Neuronal stem cell (in vitro differentiated cells): Measurements from ENCODE around the gene HIP1R.
A peak's percentile ranks its signal among the peaks of the same experiment; 100 is the strongest.

Experiments
- DNase-seq: peaks from one replicate; pipeline ENCODE4 v3.0.0-alpha.2; 2013; ENCODE audit warnings: low spot score
- H2AFZ ChIP-seq: one replicate; pipeline ENCODE4 v1.6.1; 2013; ENCODE audit warnings: mild to moderate bottlenecking, low read length, inconsistent platforms
- H2AK5ac ChIP-seq: 2 replicates; pipeline ENCODE4 v1.6.1; 2013; ENCODE audit warnings: low read depth, mild to moderate bottlenecking, inconsistent platforms, low read length, moderate library complexity, mixed read lengths
- H2BK120ac ChIP-seq: 2 replicates; pipeline ENCODE4 v1.6.1; 2013; ENCODE audit warnings: low read depth, mild to moderate bottlenecking, inconsistent platforms, low read length, moderate library complexity, mixed read lengths
- H2BK12ac ChIP-seq: one replicate; pipeline ENCODE4 v1.6.1; 2013; ENCODE audit warnings: low read length, inconsistent platforms
- H2BK15ac ChIP-seq: 2 replicates; pipeline ENCODE4 v1.6.1; 2013; ENCODE audit warnings: mild to moderate bottlenecking, low read length, inconsistent platforms, mixed read lengths
- H2BK5ac ChIP-seq: one replicate; pipeline ENCODE4 v1.6.1; 2013; ENCODE audit warnings: inconsistent platforms, mild to moderate bottlenecking, low read length, moderate library complexity
- H3K14ac ChIP-seq: one replicate; pipeline ENCODE4 v1.6.1; 2013; ENCODE audit warnings: low read length, inconsistent platforms
- H3K18ac ChIP-seq: 2 replicates; pipeline ENCODE4 v1.6.1; 2013; ENCODE audit warnings: low read length, inconsistent platforms
- H3K23ac ChIP-seq: 2 replicates; pipeline ENCODE4 v1.6.1; 2013; ENCODE audit warnings: low read depth, mild to moderate bottlenecking, mixed read lengths, low read length, inconsistent platforms; ENCODE audit not compliant: poor library complexity
- H3K27ac ChIP-seq: replicated peaks from 3 replicates; pipeline ENCODE4 v1.5.1; 2013; ENCODE audit warnings: low read length, inconsistent platforms
- H3K27me3 ChIP-seq, 3 experiments: 2 replicates each; pipeline ENCODE4 v1.6.1; 2013; ENCODE audit warnings: low read length in 3 of 3, mild to moderate bottlenecking in 2 of 3, inconsistent platforms in 1 of 3, low read depth in 1 of 3, mixed read lengths in 1 of 3, moderate library complexity in 1 of 3; ENCODE audit not compliant: control insufficient read depth in 3 of 3, insufficient read depth in 3 of 3
- H3K36me3 ChIP-seq, 2 donors: replicated peaks in 1 of 2; 2 replicates each; pipeline ENCODE4 v1.6.1; 2013; ENCODE audit warnings: low read length in 2 of 2; ENCODE audit not compliant: control insufficient read depth in 2 of 2, insufficient read depth in 2 of 2
- H3K4ac ChIP-seq: 2 replicates; pipeline ENCODE4 v1.6.1; 2013; ENCODE audit warnings: inconsistent platforms, mild to moderate bottlenecking, low read length, moderate library complexity
- H3K4me1 ChIP-seq, 2 donors: 1 replicate in 1 of 2; 2 replicates in 1 of 2; pipeline ENCODE4 v1.6.1; 2013; ENCODE audit warnings: low read length in 2 of 2, low read depth in 1 of 2; ENCODE audit not compliant: control insufficient read depth in 2 of 2, insufficient read depth in 1 of 2
- H3K4me2 ChIP-seq: one replicate; pipeline ENCODE4 v1.6.1; 2013; ENCODE audit warnings: mild to moderate bottlenecking, low read length, inconsistent platforms; ENCODE audit not compliant: insufficient read depth, poor library complexity, severe bottlenecking
- H3K4me3 ChIP-seq, 2 donors: 2 replicates each; pipeline ENCODE4 v1.5.1; 2013; ENCODE audit warnings: low read length in 2 of 2, mild to moderate bottlenecking in 2 of 2, inconsistent platforms in 1 of 2, moderate library complexity in 1 of 2
- H3K79me1 ChIP-seq: one replicate; pipeline ENCODE4 v1.6.1; 2013; ENCODE audit warnings: low read depth, mild to moderate bottlenecking, inconsistent platforms, low read length, moderate library complexity
- H3K9ac ChIP-seq: one replicate; pipeline ENCODE4 v1.6.1; 2013; ENCODE audit warnings: mild to moderate bottlenecking, low read depth, low read length, inconsistent platforms; ENCODE audit not compliant: poor library complexity
- H3K9me3 ChIP-seq, 2 donors: replicated peaks in 1 of 2; 2 replicates each; pipeline versions ENCODE3 to v1.6.1; 2013; ENCODE audit warnings: low read length in 2 of 2, mild to moderate bottlenecking in 2 of 2, inconsistent platforms in 1 of 2, low read depth in 1 of 2, mixed read lengths in 1 of 2, moderate library complexity in 1 of 2; ENCODE audit not compliant: control insufficient read depth in 2 of 2, insufficient read depth in 1 of 2
- H4K8ac ChIP-seq: one replicate; pipeline ENCODE4 v1.6.1; 2013; ENCODE audit warnings: low read depth, mild to moderate bottlenecking, inconsistent platforms, low read length, moderate library complexity
- H4K91ac ChIP-seq: one replicate; pipeline ENCODE4 v1.6.1; 2013; ENCODE audit warnings: low read length, low read depth, mild to moderate bottlenecking, inconsistent platforms; ENCODE audit not compliant: poor library complexity
- WGBS, 2 donors: extraction: QIAGEN DNeasy Blood & Tissue Kit; methylation state at CpG; one replicate each; pipeline ENCODE4 v1.1.7; 2013; ENCODE audit warnings: missing lambda C conversion rate in 2 of 2, mixed read lengths in 1 of 2; ENCODE audit not compliant: insufficient read length in 2 of 2, insufficient replicate concordance in 1 of 2; ENCODE audit errors: extremely low coverage in 2 of 2; 5-methylcytosine and 5-hydroxymethylcytosine counted together

Gene HIP1R

DNA sequence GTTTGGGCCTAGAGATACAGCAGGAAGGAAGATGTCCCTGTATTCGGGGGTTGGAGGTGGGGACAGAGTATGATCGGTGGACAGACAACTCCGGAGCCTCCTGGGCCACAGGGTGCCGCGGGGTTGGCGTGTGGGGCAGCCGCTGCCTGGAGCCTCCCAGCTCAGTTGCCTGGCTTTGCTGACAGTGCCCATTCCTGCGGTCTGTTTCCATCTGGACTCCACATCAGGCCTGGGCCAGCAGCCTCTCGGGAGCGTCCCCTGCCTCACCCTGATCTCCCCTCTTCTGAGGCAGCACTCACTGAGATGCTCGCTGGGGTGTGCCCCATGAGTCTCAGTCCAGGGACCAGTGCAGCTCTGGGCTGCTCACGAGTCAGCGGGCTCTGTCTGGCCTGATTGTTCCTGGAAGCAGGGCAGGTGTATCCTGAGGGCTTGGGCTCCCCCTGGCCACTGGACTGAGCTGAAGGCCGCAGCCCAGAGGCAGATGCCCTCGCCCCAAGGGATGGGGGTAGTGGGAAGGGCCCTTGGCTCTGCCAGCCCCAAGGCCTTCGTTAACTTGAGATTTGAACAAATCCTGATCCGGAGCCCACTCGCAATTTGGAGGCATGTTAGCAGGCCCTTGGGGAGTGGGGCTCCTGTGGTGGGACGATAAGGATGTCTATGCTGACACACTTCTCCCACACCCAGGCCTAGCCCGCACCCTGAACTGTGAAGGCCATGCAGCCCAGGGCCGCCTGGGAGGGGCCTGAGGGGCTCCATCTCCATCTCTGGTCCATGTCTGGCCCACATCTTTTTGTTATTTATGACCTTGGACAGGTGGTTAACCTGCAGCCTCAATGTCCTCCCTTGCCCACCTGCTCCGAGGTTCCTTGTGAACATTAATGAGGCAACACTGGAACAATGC is 7.5 kb downstream of the HIP1R start:
- Histone ChIP-seq H4K8ac (no peak overlapping the region), H3K4ac (no peak overlapping the region), H3K27me3 (peaks cover 0 to 3% (median 0%) of the 10 kb centered on the region in 3 experiments), H2AFZ (no peak overlapping the region), H4K91ac (no peak overlapping the region), H3K4me1 (peaks cover 9 to 18% of the 10 kb centered on the region in 2 donors), H2AK5ac (peak overlapping the region; percentile 17), H2BK5ac (no peak overlapping the region), H2BK120ac (no peak overlapping the region), H3K9me3 (peaks cover 3 to 5% of the 10 kb centered on the region in 2 donors), H3K9ac (no peak overlapping the region), H3K27ac (no peak overlapping the region), H3K4me3 (no peak overlapping the region), H3K4me2 (no peak overlapping the region), H3K14ac (peak overlapping the region; percentile 41), H3K18ac (peak overlapping the region; percentile 58), H2BK12ac (no peak overlapping the region), H3K23ac (peak overlapping the region; percentile 44), H3K79me1 (peaks cover 14% of the 10 kb centered on the region), H2BK15ac (peak overlapping the region; percentile 4), H3K36me3 (peaks cover 0 to 3% of the 10 kb centered on the region in 2 donors)
- DNase-seq = no peak
- no CpG with 5 or more reads among the region's 22 CpGs for WGBS, 2 donors

DNA sequence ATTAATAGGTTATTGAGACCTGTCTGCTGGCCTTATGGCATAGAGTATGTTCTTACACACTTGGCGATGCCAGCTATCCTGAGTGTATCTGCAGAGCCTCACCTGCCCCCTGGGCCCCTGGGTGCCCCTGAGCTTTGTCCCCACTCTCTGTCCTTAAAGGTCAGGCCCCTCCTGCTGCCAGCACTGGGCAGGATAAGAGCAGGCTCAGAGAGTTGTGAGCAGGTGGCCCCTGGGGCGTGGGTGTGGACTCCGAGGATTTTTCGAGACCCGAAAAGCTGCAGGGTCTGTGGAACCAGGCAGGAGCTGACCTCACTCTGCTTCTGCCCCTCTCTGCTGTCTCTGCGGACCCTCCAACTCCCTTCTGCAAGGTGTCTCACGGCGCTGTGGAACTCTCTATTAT is 8.2 kb downstream of the HIP1R start:
- Histone ChIP-seq H3K4me2 (no peak overlapping the region), H3K9ac (no peak overlapping the region), H3K79me1 (peaks cover 14% of the 10 kb centered on the region), H3K4me3 (no peak overlapping the region), H3K9me3 (peaks cover 3 to 4% of the 10 kb centered on the region in 2 donors), H2BK5ac (no peak overlapping the region), H3K23ac (no peak overlapping the region), H3K18ac (no peak overlapping the region), H3K4me1 (peaks cover 9 to 14% of the 10 kb centered on the region in 2 donors), H2BK15ac (no peak overlapping the region), H2BK12ac (no peak overlapping the region), H4K8ac (no peak overlapping the region), H3K4ac (no peak overlapping the region), H3K27me3 (no peaks in the 10 kb centered on the region), H3K14ac (no peak overlapping the region), H3K27ac (no peak overlapping the region), H4K91ac (no peak overlapping the region), H2AFZ (no peak overlapping the region), H2AK5ac (no peak overlapping the region), H2BK120ac (no peak overlapping the region), H3K36me3 (peaks cover 0 to 3% of the 10 kb centered on the region in 2 donors)
- no CpG with 5 or more reads among the region's 8 CpGs for WGBS, 2 donors
- DNase-seq = no peak

DNA sequence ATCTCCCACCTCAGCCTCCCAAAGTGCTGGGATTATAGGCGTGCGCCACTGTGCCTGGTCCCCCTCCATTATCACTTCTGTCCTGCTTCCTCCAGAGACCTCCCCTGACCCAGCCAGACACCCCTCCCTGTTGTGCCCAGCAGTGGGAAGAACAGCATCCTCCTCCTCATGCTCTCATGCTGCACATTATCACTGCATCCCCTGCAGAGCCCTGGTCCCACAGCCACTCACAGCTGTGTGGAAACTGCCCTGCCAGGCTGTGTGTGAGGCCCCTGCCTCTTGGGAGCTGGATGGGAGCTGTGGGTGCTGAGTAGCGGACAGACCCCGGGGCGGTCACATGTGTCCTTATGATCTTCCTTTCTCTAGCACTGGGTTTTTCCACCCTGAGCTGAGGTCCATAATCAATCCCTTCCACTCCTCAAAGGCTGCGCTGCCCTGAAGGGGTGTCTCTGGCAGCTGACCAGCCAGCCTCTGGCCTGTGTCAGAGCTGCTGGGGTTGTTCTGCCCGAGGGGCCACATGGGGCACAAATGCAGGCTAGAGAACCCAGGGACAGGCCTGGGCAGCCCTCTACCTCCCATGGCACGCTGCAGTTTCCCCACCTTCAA is 9.2 kb downstream of the HIP1R start:
- Histone ChIP-seq H4K8ac (no peak overlapping the region), H3K4me1 (peaks cover 9 to 14% of the 10 kb centered on the region in 2 donors), H3K4me2 (no peak overlapping the region), H3K79me1 (peaks cover 16% of the 10 kb centered on the region), H2AFZ (no peak overlapping the region), H2AK5ac (peak overlapping the region; percentile 53), H2BK5ac (no peak overlapping the region), H3K14ac (no peak overlapping the region), H3K27me3 (no peaks in the 10 kb centered on the region), H4K91ac (no peak overlapping the region), H2BK15ac (no peak overlapping the region), H3K36me3 (no peaks in the 10 kb centered on the region), H3K18ac (peak overlapping the region; percentile 52), H3K9me3 (no peaks in the 10 kb centered on the region), H3K27ac (no peak overlapping the region), H3K9ac (no peak overlapping the region), H3K4me3 (no peak overlapping the region), H3K4ac (peak overlapping the region; percentile 37), H2BK12ac (peak overlapping the region; percentile 49), H3K23ac (peak overlapping the region; percentile 73), H2BK120ac (no peak overlapping the region)
- WGBS, 2 donors = no CpG with 5 or more reads among the region's 8 CpGs
- DNase-seq = no peak
